Measurements from ENCODE around the gene FASTK.

The FASTK gene

GRCh38 chr7:151064454-151064853 lies 16.2 kb downstream of the FASTK start:
- H3K27ac ChIP-seq = no peak overlapping the region
- no peak for TF ChIP-seq CTCF (conservative IDR thresholded peaks at IDR 0.05)
- no peak for TF ChIP-seq ZFX (IDR thresholded peaks at IDR 0.05)

DNA sequence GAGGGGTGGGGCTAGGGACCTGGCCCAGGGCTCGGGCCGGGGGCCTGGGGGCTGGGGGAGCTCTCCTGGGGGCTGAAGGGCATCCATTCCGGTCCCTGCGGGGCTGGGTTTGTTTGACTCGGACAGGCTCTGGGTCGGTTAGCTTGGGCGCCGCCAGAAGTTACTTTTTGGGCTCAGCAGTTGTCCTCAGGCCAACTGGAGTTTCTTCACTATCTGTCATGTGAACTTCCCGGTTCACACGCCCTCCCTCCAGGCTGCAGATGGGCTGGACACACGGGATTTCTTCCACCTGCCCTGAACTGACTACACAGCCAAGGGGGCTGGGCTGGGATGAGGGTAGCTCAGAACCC lies 17.4 kb downstream of the FASTK start:
- TF ChIP-seq CTCF (conservative IDR thresholded peaks at IDR 0.05) = no peak
- TF ChIP-seq ZFX (IDR thresholded peaks at IDR 0.05) = no peak
- H3K27ac ChIP-seq = no peak overlapping the region

- TF ChIP-seq CTCF (conservative IDR thresholded peaks at IDR 0.05) (no peak), ZFX (IDR thresholded peaks at IDR 0.05) (no peak)
- H3K27ac ChIP-seq = no peak overlapping the region
Observed at GRCh38 chr7:151062399-151063211, 18.0 kb downstream of the FASTK start.

DNA sequence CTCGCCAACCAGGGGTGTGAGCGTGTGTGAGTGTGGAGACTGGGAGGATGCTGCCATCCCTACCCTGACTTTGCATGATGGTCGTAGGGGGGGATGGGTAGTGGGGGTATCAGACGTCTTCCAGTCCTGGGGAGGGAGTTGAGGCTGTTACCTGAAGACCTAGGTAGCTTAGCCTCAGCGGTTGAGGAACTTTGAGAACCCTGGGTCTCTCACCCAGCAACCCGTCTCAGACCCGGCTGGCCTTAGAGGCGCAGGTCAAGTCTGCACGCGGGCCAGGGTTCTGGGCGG lies 18.6 kb downstream of the FASTK start:
- H3K27ac ChIP-seq = no peak overlapping the region
- TF ChIP-seq CTCF (conservative IDR thresholded peaks at IDR 0.05) = no peak
- TF ChIP-seq ZFX (IDR thresholded peaks at IDR 0.05) = no peak

DNA sequence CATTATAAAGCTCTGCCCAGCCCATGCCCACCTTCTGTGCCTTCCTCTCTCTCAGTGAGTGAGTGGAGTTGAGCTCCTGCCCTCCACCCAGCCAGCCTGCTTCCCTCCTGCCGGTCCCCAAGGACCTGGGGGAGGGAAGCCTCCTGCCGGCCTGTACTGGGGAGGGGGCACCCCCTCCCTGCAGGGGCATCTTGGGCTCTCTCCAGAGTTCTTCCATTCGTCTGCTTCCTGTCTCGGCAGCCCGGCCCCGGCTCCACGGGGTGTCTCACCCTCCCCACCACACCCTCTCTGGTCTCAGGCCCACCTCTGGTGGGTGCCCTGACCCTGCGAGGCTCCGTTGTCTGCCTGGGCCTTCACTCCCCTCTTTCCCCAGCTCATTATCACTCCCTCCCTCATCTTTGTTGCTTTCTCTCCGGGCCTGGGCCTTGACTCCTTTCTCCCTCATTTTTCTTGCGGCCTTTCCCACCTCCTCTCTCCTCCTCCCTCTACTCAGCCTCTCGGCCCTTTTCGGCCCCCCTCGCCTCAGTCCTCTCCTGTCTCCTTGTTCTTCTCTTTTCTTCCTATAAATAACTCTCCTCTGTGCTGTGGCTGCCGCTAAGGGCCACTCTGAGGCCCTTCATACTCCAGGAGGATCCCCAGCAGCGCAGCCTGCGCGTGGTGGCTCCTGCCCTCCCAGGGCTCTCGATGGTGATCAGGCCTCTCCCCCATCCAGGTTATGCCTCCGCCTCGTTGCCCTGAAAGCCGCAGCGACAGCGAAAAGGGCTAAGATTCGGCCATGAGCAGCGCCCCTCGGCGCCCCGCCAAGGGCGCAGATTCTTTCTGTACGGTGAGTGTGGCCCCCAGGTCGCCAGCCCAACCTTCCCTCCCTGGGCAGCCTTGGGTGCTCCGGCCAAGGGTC lies 19.1 kb downstream of the FASTK start:
- TF ChIP-seq CTCF (conservative IDR thresholded peaks at IDR 0.05) = no peak
- TF ChIP-seq ZFX (IDR thresholded peaks at IDR 0.05) = no peak
- H3K27ac ChIP-seq = peak overlapping the region; percentile 80; the same call in 1 of the 2 replicates

GRCh38 chr7:151060416-151061212 lies 20.0 kb downstream of the FASTK start:
- peak overlapping the region; percentile 80 for H3K27ac ChIP-seq
- TF ChIP-seq CTCF (conservative IDR thresholded peaks at IDR 0.05) (no peak), ZFX (IDR thresholded peaks at IDR 0.05) (no peak)

DNA sequence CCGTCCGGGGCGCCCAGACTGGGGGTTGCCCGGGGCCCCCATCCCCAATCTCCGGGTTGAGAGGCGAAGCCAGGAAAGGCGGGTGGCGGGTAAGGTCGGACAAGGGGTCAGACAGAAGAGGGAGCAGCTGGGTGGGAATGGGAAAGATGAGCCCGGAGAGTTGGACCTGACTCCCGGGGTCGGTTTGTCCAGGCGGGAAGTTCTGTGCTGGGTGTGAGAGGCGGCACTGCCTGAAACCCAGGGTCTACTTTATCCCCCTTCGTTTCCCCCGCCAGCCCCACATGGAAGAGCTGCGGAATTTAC lies 20.5 kb downstream of the FASTK start:
- peak overlapping the region; percentile 80 for H3K27ac ChIP-seq
- TF ChIP-seq CTCF (conservative IDR thresholded peaks at IDR 0.05) (no peak), ZFX (IDR thresholded peaks at IDR 0.05) (no peak)
